ENCODE data around the gene TMEM125.

Gene TMEM125

GRCh38 chr1:43318831-43319230, 49.0 kb downstream of the TMEM125 start:
- Mint-ChIP-seq H3K4me1 (peaks cover 9% of the 10 kb centered on the region), H3K27ac (no peak overlapping the region), H3K4me3 (no peak overlapping the region)

GRCh38 chr1:43319288-43319687, 49.5 kb downstream of the TMEM125 start:
- no peak for ATAC-seq
- peak overlapping the region in 1 of 2 donors; percentile 21 for H3K27ac Mint-ChIP-seq
- H3K27me3 Mint-ChIP-seq, result no peaks in the 10 kb centered on the region
- no peak overlapping the region for H3K4me3 Mint-ChIP-seq
- peaks cover 3 to 4% of the 10 kb centered on the region in 2 donors for H3K9me3 Mint-ChIP-seq
- no peak for DNase-seq
- peaks cover 9% of the 10 kb centered on the region for H3K4me1 Mint-ChIP-seq

More at GRCh38 chr1:43318831-43319230, 49.0 kb downstream of the TMEM125 start:
- Mint-ChIP-seq H3K9me3 (no peaks in the 10 kb centered on the region), H3K27me3 (no peaks in the 10 kb centered on the region)
- ATAC-seq (no peak), DNase-seq (no peak)

GRCh38 chr1:43319766-43320165, 50.0 kb downstream of the TMEM125 start:
- H3K4me1 Mint-ChIP-seq, result peaks cover 9% of the 10 kb centered on the region
- H3K27ac Mint-ChIP-seq, result no peak overlapping the region
- no peak for ATAC-seq
- H3K9me3 Mint-ChIP-seq, result peaks cover 7 to 9% of the 10 kb centered on the region in 2 donors
- no peak for DNase-seq
- H3K27me3 Mint-ChIP-seq, result no peaks in the 10 kb centered on the region
- H3K4me3 Mint-ChIP-seq, result no peak overlapping the region

- H3K9me3 Mint-ChIP-seq, result peaks cover 16 to 20% of the 10 kb centered on the region in 2 donors
- DNase-seq, result no peak
- no peak overlapping the region for H3K4me3 Mint-ChIP-seq
- no peak for ATAC-seq
- no peaks in the 10 kb centered on the region for H3K27me3 Mint-ChIP-seq
- H3K27ac Mint-ChIP-seq, result no peak overlapping the region
- peaks cover 9% of the 10 kb centered on the region for H3K4me1 Mint-ChIP-seq
Measured at GRCh38 chr1:43321331-43321891, 51.6 kb downstream of the TMEM125 start.

- H3K4me3 Mint-ChIP-seq, result no peak overlapping the region
- H3K27me3 Mint-ChIP-seq, result no peaks in the 10 kb centered on the region
- H3K9me3 Mint-ChIP-seq, result peaks cover 16 to 20% of the 10 kb centered on the region in 2 donors
- DNase-seq (no peak), ATAC-seq (no peak)
- H3K4me1 Mint-ChIP-seq, result peaks cover 15% of the 10 kb centered on the region
- H3K27ac Mint-ChIP-seq, result no peak overlapping the region
Measured at GRCh38 chr1:43322506-43322905, 52.7 kb downstream of the TMEM125 start.
